Mammary epithelial cell (primary cell): Measurements from ENCODE around the gene TAF7L.

Experiments used
- EZH2 ChIP-seq: IDR thresholded peaks from 2 replicates; pipeline ENCODE4 v1.6.1; 2012; ENCODE audit warnings: low read length, inconsistent platforms, borderline replicate concordance
- TF ChIP-seq, protein P1 (sequence below), 2 donors: IDR thresholded peaks in 1 of 2; conservative IDR thresholded peaks in 1 of 2; 2 replicates each; pipeline ENCODE4 v1.5.1; 2011 to 2012; ENCODE audit warnings: inconsistent platforms in 2 of 2, low read length in 2 of 2, mild to moderate bottlenecking in 2 of 2, control low read depth in 1 of 2, low read depth in 1 of 2; ENCODE audit not compliant: insufficient read depth in 1 of 2; ENCODE audit errors: extremely low read depth in 1 of 2

DNA sequence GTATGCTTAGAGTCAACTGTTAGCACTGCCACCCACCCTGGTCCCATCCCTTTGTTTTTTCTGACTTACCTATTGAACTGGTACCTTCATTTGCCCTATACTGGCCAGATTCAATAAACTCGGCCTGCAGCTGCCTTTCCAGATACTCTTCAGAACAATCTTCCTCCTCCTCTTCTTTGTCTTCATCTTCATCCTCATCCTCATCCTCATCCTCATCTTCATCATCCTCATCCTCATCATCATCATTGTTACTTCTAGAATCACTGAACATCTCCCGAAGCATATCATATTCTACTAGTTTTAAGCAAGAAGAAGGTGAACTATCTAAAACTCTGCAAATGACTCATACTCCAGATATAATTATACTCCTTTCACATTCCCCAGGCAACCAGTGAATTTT is 14.9 kb downstream of the TAF7L start:
- TF ChIP-seq, protein P1, sequence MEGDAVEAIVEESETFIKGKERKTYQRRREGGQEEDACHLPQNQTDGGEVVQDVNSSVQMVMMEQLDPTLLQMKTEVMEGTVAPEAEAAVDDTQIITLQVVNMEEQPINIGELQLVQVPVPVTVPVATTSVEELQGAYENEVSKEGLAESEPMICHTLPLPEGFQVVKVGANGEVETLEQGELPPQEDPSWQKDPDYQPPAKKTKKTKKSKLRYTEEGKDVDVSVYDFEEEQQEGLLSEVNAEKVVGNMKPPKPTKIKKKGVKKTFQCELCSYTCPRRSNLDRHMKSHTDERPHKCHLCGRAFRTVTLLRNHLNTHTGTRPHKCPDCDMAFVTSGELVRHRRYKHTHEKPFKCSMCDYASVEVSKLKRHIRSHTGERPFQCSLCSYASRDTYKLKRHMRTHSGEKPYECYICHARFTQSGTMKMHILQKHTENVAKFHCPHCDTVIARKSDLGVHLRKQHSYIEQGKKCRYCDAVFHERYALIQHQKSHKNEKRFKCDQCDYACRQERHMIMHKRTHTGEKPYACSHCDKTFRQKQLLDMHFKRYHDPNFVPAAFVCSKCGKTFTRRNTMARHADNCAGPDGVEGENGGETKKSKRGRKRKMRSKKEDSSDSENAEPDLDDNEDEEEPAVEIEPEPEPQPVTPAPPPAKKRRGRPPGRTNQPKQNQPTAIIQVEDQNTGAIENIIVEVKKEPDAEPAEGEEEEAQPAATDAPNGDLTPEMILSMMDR (conservative IDR thresholded peaks at IDR 0.05 in 1 of 2, IDR thresholded peaks at IDR 0.05 in 1 of 2; ENCODE audit: extremely low read depth in 1 of 2, insufficient read depth in 1 of 2, low read depth in 1 of 2, low read length in 2 of 2), result no peak
- no peak for TF ChIP-seq EZH2
